Kidney epithelial cell (primary cell): ENCODE results near the gene SMIM28. TPM values are rescaled to one million over a fixed set of nuclear protein-coding genes. Genes with fewer than 3 reads are reported as not detected.
"Not testable (repeated sequence)": the region's sequence is repeated elsewhere in the genome, so short reads cannot be mapped to it uniquely, and the experiment has no call there.

ENCODE experiments used
- DNase-seq: peaks from one replicate; pipeline ENCODE4 v3.0.0-alpha.2; 2010; ENCODE audit warnings: low read depth
- H3K27me3 ChIP-seq: 2 replicates; pipeline ENCODE4 v1.6.0; 2011; ENCODE audit warnings: low read length; ENCODE audit not compliant: control insufficient read depth, insufficient read depth
- H3K36me3 ChIP-seq: 2 replicates; pipeline ENCODE4 v1.5.1; 2011; ENCODE audit warnings: low read length; ENCODE audit not compliant: control insufficient read depth, insufficient read depth
- H3K4me3 ChIP-seq: 2 replicates; pipeline ENCODE4 v1.5.1; 2011; ENCODE audit warnings: low read depth, mild to moderate bottlenecking, control low read depth, low read length
- CTCF ChIP-seq: IDR thresholded peaks from 2 replicates; pipeline ENCODE4 v1.5.1; 2011; ENCODE audit warnings: mild to moderate bottlenecking, moderate library complexity, low read length, control low read depth, inconsistent platforms; ENCODE audit not compliant: insufficient read depth, poor library complexity, severe bottlenecking
- total RNA-seq: library from RNA; depleted of rRNA; stranded (reverse); fragments of >200 nt; gene quantifications from 2 replicates; pipeline ENCODE4 v1.2.3, GENCODE V29; 2015

Gene SMIM28
- total RNA-seq, 1 donor from 2014 or later: not detected

- Histone ChIP-seq H3K36me3 (no peaks in the 10 kb centered on the region), H3K4me3 (no peak overlapping the region), H3K27me3 (no peaks in the 10 kb centered on the region)
- no peak for DNase-seq
- TF ChIP-seq CTCF: no peak
These were observed 43.4 kb downstream of the SMIM28 start for GRCh38 chr6:138421089-138421488.

GRCh38 chr6:138421608-138422007 is 43.9 kb downstream of the SMIM28 start:
- no peak for DNase-seq
- TF ChIP-seq CTCF: no peak
- Histone ChIP-seq H3K36me3 (no peaks in the 10 kb centered on the region), H3K4me3 (no peak overlapping the region), H3K27me3 (no peaks in the 10 kb centered on the region)

- no peaks in the 10 kb centered on the region for H3K27me3 ChIP-seq
- H3K4me3 ChIP-seq: no peak overlapping the region
- no peak for TF ChIP-seq CTCF
- no peaks in the 10 kb centered on the region for H3K36me3 ChIP-seq
- no peak for DNase-seq
These were observed 45.2 kb downstream of the SMIM28 start for GRCh38 chr6:138422861-138423260.

- H3K4me3 ChIP-seq: no peak overlapping the region
- DNase-seq: no peak
- no peak for TF ChIP-seq CTCF
- no peaks in the 10 kb centered on the region for H3K36me3 ChIP-seq
- no peaks in the 10 kb centered on the region for H3K27me3 ChIP-seq
These were observed 46.5 kb downstream of the SMIM28 start for GRCh38 chr6:138424004-138424904.

GRCh38 chr6:138425256-138425655 is 47.6 kb downstream of the SMIM28 start:
- not testable (repeated sequence) for H3K4me3 ChIP-seq, H3K27me3 ChIP-seq, DNase-seq, H3K36me3 ChIP-seq

GRCh38 chr6:138426500-138427123 is 48.9 kb downstream of the SMIM28 start:
- TF ChIP-seq CTCF: no peak
- DNase-seq: no peak
- Histone ChIP-seq H3K27me3 (no peaks in the 10 kb centered on the region), H3K4me3 (no peak overlapping the region), H3K36me3 (no peaks in the 10 kb centered on the region)
